Left lung (tissue), 10 donors: ENCODE results near the gene MTF1. TPM values are rescaled to one million over a fixed set of nuclear protein-coding genes. Genes with fewer than 3 reads are reported as not detected.
"Not testable (repeated sequence)": the region's sequence is repeated elsewhere in the genome, so short reads cannot be mapped to it uniquely, and the experiment has no call there.

Source experiments
- ATAC-seq: fragments of 200-7000 bp; cut with Tn5 transposase; one replicate; pipeline ENCODE4 v1.9.1; 2020; ENCODE audit warnings: moderate library complexity
- DNase-seq, 4 donors: peaks; one replicate each; pipeline ENCODE4 v3.0.0-alpha.2; 2013 to 2020
- H3K27ac ChIP-seq, 2 donors: fragments of 200-600 bp; sonication (generic) in 1 of 2; one replicate each; pipeline versions ENCODE4 v1.5.0 to v1.8.0; 2020 to 2021
- H3K27me3 ChIP-seq, 2 donors: fragments of 200-600 bp; sonication (generic) in 1 of 2; one replicate each; pipeline versions ENCODE4 v1.5.0 to v1.8.0; 2020 to 2021
- H3K36me3 ChIP-seq, 2 donors: fragments of 200-600 bp; sonication (generic) in 1 of 2; one replicate each; pipeline versions ENCODE4 v1.5.0 to v1.8.0; 2020 to 2021
- H3K4me1 ChIP-seq, 2 donors: fragments of 200-600 bp; one replicate each; pipeline ENCODE4 v1.8.0; 2021
- H3K4me3 ChIP-seq, 2 donors: fragments of 200-600 bp; sonication (generic) in 1 of 2; one replicate each; pipeline versions ENCODE4 v1.5.0 to v1.8.0; 2020 to 2021; ENCODE audit warnings: mild to moderate bottlenecking in 1 of 2
- H3K9me3 ChIP-seq, 2 donors: fragments of 200-600 bp; sonication (generic) in 1 of 2; one replicate each; pipeline versions ENCODE4 v1.5.0 to v1.8.0; 2020 to 2021
- CTCF ChIP-seq, 2 donors: fragments of 200-600 bp; sonication (generic) in 1 of 2; IDR thresholded peaks; one replicate each; pipeline versions ENCODE4 v1.5.0 to v1.8.0; 2021; ENCODE audit warnings: antibody characterized with exemption in 2 of 2
- intact Hi-C, 2 donors: fragments of 100-400 bp; cut with DNase I; formaldehyde crosslinking; loops; one replicate each; pipeline versions ENCODE4 v1.11.2 to v1.14.2; 2022
- polyA plus RNA-seq, 6 donors: library from polyadenylated mRNA; unstranded; fragments of 120-200 nt; gene quantifications; one replicate each; pipeline ENCODE4 v1.2.1, GENCODE V29; 2013; ENCODE audit not compliant: insufficient read length in 6 of 6
- total RNA-seq, 2 donors: library from RNA; stranded (reverse); fragmentation: NEBNext Ultra II Directional; extraction: Animal tissue kit (Norgen Biotek cat#: 25700); gene quantifications; one replicate each; pipeline ENCODE4 v1.2.1, GENCODE V29; 2021
- donor health status: DM: no; HTN: yes; CAD: no.
- donor health status: DM: no; HTN: no; CAD: no.

Gene MTF1
- total and polyA plus RNA-seq, 8 donors = 7.5 to 37.4 (median 9.2) TPM

GRCh38 chr1:37792943-37793686, 66.3 kb downstream of the MTF1 start:
- Histone ChIP-seq H3K4me3 (peak overlapping the region; percentile 32 to 48), H3K9me3 (no peaks in the 10 kb centered on the region), H3K36me3 (no peaks in the 10 kb centered on the region), H3K27ac (no peak overlapping the region), H3K27me3 (peaks cover 0 to 78% of the 10 kb centered on the region in 2 donors), H3K4me1 (peaks cover 8 to 17% of the 10 kb centered on the region in 2 donors)
- TF ChIP-seq CTCF (IDR thresholded peaks at IDR 0.05) = no peak
- intact Hi-C loops = no loop called here
- ATAC-seq (peak; percentile 5), DNase-seq (peak in 1 of 4 donors; percentile 69)

GRCh38 chr1:37782491-37782890, 76.9 kb downstream of the MTF1 start:
- Histone ChIP-seq H3K9me3 (no peaks in the 10 kb centered on the region), H3K4me3 (no peak overlapping the region), H3K27ac (no peak overlapping the region), H3K4me1 (no peaks in the 10 kb centered on the region), H3K27me3 (peaks cover 0 to 48% of the 10 kb centered on the region in 2 donors), H3K36me3 (no peaks in the 10 kb centered on the region)
- DNase-seq = no peak
- TF ChIP-seq CTCF (IDR thresholded peaks at IDR 0.05) = no peak
- ATAC-seq = no peak
- intact Hi-C loops = no loop called here

GRCh38 chr1:37778654-37779053, 80.7 kb downstream of the MTF1 start:
- intact Hi-C loops = no loop called here
- DNase-seq (no peak), ATAC-seq (no peak)
- peaks cover 0 to 21% of the 10 kb centered on the region in 2 donors for H3K27me3 ChIP-seq
- TF ChIP-seq CTCF (IDR thresholded peaks at IDR 0.05) = no peak
- no peaks in the 10 kb centered on the region for H3K4me1 ChIP-seq
- no peaks in the 10 kb centered on the region for H3K9me3 ChIP-seq
- H3K27ac ChIP-seq = no peak overlapping the region
- no peak overlapping the region for H3K4me3 ChIP-seq
- H3K36me3 ChIP-seq = no peaks in the 10 kb centered on the region

- Histone ChIP-seq H3K4me3 (no peak overlapping the region), H3K27ac (no peak overlapping the region), H3K4me1 (no peaks in the 10 kb centered on the region), H3K9me3 (no peaks in the 10 kb centered on the region), H3K36me3 (no peaks in the 10 kb centered on the region), H3K27me3 (peaks cover 0 to 7% of the 10 kb centered on the region in 2 donors)
- ATAC-seq = no peak
- DNase-seq = no peak
- intact Hi-C loops = no loop called here
- no peak for TF ChIP-seq CTCF (IDR thresholded peaks at IDR 0.05)
Observed at GRCh38 chr1:37776946-37777516, 82.4 kb downstream of the MTF1 start.

- ATAC-seq, H3K27ac ChIP-seq, H3K4me3 ChIP-seq, H3K9me3 ChIP-seq, H3K36me3 ChIP-seq, DNase-seq, H3K4me1 ChIP-seq, intact Hi-C loops: not testable (repeated sequence)
- peaks cover 3 to 49% of the 10 kb centered on the region in 2 donors for H3K27me3 ChIP-seq
Observed at GRCh38 chr1:37771440-37771839, 88.0 kb downstream of the MTF1 start.
